H54 (cell line): ENCODE measurements around the gene SPPL3.

ENCODE experiments used
- DNase-seq: peaks from one replicate; pipeline ENCODE4 v3.0.0; 2011; ENCODE audit warnings: low spot score, mixed read lengths; ENCODE audit not compliant: insufficient read length
- FAIRE-seq: peaks from 3 replicates; lab custom pipeline; 2011; peaks lifted over from hg19 to GRCh38; lab: Jason Lieb, UNC
- POLR2A ChIP-seq: IDR thresholded peaks from 2 replicates; pipeline ENCODE4 v1.6.1; 2011; ENCODE audit warnings: low read depth, mild to moderate bottlenecking, low read length

The SPPL3 gene

DNA sequence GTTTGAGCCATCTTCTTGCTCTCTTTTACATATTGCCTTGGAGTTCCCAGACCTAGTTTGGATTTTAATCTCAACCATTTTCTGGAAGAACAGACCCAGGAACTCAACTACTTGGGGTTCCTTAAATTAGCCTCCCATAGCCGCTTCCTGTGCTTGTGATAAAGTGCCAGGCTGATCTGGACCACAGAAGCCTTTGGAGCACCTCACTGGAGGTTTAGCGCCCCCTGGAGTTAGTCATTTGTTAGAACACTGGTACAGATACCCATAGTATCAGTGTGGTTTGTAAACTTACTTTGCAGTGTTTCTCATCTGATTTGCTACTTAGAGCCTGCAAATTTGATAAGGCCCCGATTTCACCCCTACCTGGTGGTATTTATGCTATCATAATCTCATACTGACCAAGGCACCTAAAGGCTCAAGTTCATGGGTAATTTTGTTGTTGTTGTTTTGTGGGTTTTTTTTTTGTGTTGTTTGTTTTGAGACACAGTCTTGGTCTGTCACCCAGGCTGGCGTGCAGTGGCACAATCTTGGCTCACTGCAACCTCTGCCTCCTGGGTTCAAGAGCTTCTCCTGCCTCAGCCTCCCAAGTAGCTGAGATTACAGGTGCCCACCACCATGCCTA lies 190.2 kb downstream of the SPPL3 start:
- peak; percentile 80 for DNase-seq
- TF ChIP-seq POLR2A, result no peak
- FAIRE-seq, result peak; percentile 15

DNA sequence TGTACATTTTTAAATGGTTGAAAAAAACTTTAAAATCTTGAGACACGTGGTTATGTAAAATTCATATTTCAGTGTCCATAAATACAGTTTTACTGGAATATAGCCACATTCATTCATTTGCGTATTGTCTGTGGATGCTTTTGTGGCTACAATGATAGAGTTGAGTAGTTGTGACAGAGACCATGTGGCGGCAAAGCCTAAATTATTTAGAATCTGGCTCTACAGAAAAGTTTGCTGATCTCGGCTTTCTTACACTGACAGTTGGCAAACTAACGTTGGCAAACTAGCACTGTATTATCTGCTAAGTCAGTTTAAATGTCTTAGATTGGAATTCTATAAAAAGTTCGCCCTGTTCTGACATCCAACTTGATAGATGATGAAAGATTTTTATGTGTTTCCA lies 191.5 kb downstream of the SPPL3 start:
- DNase-seq (no peak), FAIRE-seq (no peak)
- no peak for TF ChIP-seq POLR2A
